OCI-LY3 (cell line): ENCODE data around the gene IL21R.

Experiments used
- H2AFZ ChIP-seq: fragments of 200-600, 300-600 bp; shearing (Covaris generic); 2 replicates; pipeline ENCODE4 v1.6.0; 2014; ENCODE audit warnings: antibody characterized with exemption, low read depth, low read length
- H3K27ac ChIP-seq: fragments of 200-600, 300-600 bp; sonication (generic); 2 replicates; pipeline ENCODE4 v1.5.1; 2014; ENCODE audit warnings: mild to moderate bottlenecking, low read length, moderate library complexity, mixed read lengths
- H3K27me3 ChIP-seq: fragments of 200-600, 300-600 bp; sonication (generic); 2 replicates; pipeline ENCODE4 v1.6.1; 2014; ENCODE audit warnings: low read depth, low read length, mixed read lengths
- H3K36me3 ChIP-seq: fragments of 200-600, 300-600 bp; sonication (generic); replicated peaks from 2 replicates; pipeline ENCODE3; 2014; ENCODE audit warnings: low read depth, low read length, mixed read lengths
- H3K4me1 ChIP-seq: fragments of 300-600, 200-600 bp; sonication (generic); 2 replicates; pipeline ENCODE4 v1.6.1; 2014; ENCODE audit warnings: low read length, mixed read lengths
- H3K4me2 ChIP-seq: fragments of 200-600, 300-600 bp; sonication (generic); 2 replicates; pipeline ENCODE4 v1.6.1; 2014; ENCODE audit warnings: low read length, mixed read lengths
- H3K4me3 ChIP-seq: fragments of 300-600, 200-600 bp; sonication (generic); 2 replicates; pipeline ENCODE4 v1.5.1; 2014; ENCODE audit warnings: antibody characterized with exemption, mild to moderate bottlenecking, low read length, moderate library complexity
- H3K79me2 ChIP-seq: fragments of 300-600, 200-600 bp; shearing (Covaris generic); 2 replicates; pipeline ENCODE4 v1.6.1; 2014; ENCODE audit warnings: mild to moderate bottlenecking, low read length, mixed read lengths
- H3K9ac ChIP-seq: fragments of 300-600, 200-600 bp; shearing (Covaris generic); 2 replicates; pipeline ENCODE4 v1.6.0; 2014; ENCODE audit warnings: mild to moderate bottlenecking, low read length, moderate library complexity
- H3K9me3 ChIP-seq: fragments of 200-600, 300-600 bp; shearing (Covaris generic); 2 replicates; pipeline ENCODE4 v1.6.1; 2014; ENCODE audit warnings: low read length, mixed read lengths; ENCODE audit not compliant: insufficient read depth
- H4K20me1 ChIP-seq: fragments of 200-600, 300-600 bp; sonication (generic); 2 replicates; pipeline ENCODE4 v1.6.1; 2016; ENCODE audit warnings: low read length, mixed read lengths; ENCODE audit not compliant: insufficient read depth
- EZH2phosphoT487 ChIP-seq: fragments of 200-600 bp; shearing (Covaris generic); IDR thresholded peaks from 2 replicates; pipeline ENCODE4 v1.6.1; 2018; ENCODE audit warnings: antibody characterized with exemption, mixed run types, low read depth
- TF ChIP-seq, protein P1 (sequence below): fragments of 200-600, 300-600 bp; sonication (generic); IDR thresholded peaks from 2 replicates; pipeline ENCODE4 v1.5.1; 2014; ENCODE audit warnings: antibody characterized with exemption, low read length, low read depth

IL21R gene

GRCh38 chr16:27475561-27475960 is 73.6 kb downstream of the IL21R start:
- Histone ChIP-seq H3K9ac (no peak overlapping the region), H3K9me3 (no peaks in the 10 kb centered on the region), H2AFZ (no peak overlapping the region), H3K79me2 (no peaks in the 10 kb centered on the region), H3K27ac (no peak overlapping the region), H3K4me3 (no peak overlapping the region), H3K4me1 (no peaks in the 10 kb centered on the region), H4K20me1 (no peaks in the 10 kb centered on the region), H3K36me3 (peaks cover 28% of the 10 kb centered on the region), H3K27me3 (no peaks in the 10 kb centered on the region), H3K4me2 (no peak overlapping the region)
- no peak for TF ChIP-seq EZH2phosphoT487
- TF ChIP-seq, protein P1, sequence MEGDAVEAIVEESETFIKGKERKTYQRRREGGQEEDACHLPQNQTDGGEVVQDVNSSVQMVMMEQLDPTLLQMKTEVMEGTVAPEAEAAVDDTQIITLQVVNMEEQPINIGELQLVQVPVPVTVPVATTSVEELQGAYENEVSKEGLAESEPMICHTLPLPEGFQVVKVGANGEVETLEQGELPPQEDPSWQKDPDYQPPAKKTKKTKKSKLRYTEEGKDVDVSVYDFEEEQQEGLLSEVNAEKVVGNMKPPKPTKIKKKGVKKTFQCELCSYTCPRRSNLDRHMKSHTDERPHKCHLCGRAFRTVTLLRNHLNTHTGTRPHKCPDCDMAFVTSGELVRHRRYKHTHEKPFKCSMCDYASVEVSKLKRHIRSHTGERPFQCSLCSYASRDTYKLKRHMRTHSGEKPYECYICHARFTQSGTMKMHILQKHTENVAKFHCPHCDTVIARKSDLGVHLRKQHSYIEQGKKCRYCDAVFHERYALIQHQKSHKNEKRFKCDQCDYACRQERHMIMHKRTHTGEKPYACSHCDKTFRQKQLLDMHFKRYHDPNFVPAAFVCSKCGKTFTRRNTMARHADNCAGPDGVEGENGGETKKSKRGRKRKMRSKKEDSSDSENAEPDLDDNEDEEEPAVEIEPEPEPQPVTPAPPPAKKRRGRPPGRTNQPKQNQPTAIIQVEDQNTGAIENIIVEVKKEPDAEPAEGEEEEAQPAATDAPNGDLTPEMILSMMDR, result no peak

- Histone ChIP-seq H3K4me1 (no peaks in the 10 kb centered on the region), H3K36me3 (peaks cover 26% of the 10 kb centered on the region), H3K79me2 (no peaks in the 10 kb centered on the region), H2AFZ (no peak overlapping the region), H3K4me3 (no peak overlapping the region), H3K4me2 (no peak overlapping the region), H3K27ac (no peak overlapping the region), H3K27me3 (no peaks in the 10 kb centered on the region), H3K9ac (no peak overlapping the region), H3K9me3 (no peaks in the 10 kb centered on the region), H4K20me1 (no peaks in the 10 kb centered on the region)
- no peak for TF ChIP-seq EZH2phosphoT487
- TF ChIP-seq, protein P1, result no peak
These were observed 74.3 kb downstream of the IL21R start for GRCh38 chr16:27476240-27476639.

DNA sequence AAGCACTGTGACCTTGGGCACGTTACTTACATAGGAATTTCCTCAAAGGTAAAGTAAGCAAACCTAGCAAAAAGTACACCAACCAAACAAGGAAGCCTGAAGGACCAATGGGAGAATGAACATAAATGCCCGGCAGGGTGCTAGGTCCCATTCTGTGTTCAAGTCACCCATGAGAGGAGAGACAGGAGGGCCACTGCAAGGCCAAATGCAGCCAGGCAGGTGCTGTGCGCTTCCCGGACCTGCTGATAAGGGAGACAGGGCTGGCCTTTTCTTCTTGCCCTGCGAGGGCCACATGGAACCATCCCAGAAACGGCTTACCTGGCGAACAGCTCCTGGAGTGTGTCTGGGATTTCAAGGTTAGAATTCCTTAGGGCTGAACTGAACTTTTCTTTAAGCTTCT is 78.8 kb downstream of the IL21R start:
- Histone ChIP-seq H3K9ac (no peak overlapping the region), H3K27ac (no peak overlapping the region), H3K4me1 (no peaks in the 10 kb centered on the region), H3K9me3 (no peaks in the 10 kb centered on the region), H3K27me3 (no peaks in the 10 kb centered on the region), H2AFZ (no peak overlapping the region), H3K36me3 (peaks cover 58% of the 10 kb centered on the region), H3K79me2 (no peaks in the 10 kb centered on the region), H4K20me1 (no peaks in the 10 kb centered on the region), H3K4me2 (no peak overlapping the region), H3K4me3 (no peak overlapping the region)
- TF ChIP-seq EZH2phosphoT487, result no peak
- TF ChIP-seq, protein P1, result no peak

DNA sequence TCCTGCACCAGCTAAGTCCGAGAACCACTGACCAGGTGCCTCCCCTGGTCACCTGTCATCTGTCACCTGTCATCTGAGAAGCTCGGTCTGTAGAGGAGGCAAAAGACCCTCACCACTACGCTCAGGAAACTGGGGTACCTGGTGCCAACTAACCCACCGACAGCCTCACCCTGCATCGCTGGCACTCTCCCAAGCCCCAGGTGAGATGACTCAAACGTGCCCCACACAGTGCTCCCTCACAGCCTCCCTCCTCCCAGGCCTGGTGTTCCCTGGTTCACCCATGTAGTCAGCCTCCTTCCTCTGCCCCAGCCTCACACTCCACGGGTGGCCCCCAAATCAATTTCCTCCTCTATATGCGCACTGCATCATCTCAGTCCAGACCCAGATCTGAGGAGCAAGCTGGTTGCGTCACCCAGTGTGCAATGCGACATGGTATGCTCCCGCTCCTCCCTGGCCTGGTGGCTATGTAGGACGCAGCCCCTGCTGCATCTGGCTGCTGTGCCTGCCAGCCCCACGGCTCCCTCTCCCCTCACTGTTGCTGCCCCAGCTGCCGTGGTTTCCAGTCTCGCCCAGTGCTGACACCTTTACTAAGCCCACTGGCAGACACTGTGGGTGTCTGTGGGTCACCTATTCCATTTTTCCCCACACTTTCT is 79.4 kb downstream of the IL21R start:
- Histone ChIP-seq H3K36me3 (peaks cover 63% of the 10 kb centered on the region), H3K9ac (no peak overlapping the region), H4K20me1 (no peaks in the 10 kb centered on the region), H2AFZ (no peak overlapping the region), H3K4me2 (no peak overlapping the region), H3K4me1 (no peaks in the 10 kb centered on the region), H3K79me2 (no peaks in the 10 kb centered on the region), H3K9me3 (no peaks in the 10 kb centered on the region), H3K27ac (no peak overlapping the region), H3K4me3 (no peak overlapping the region), H3K27me3 (no peaks in the 10 kb centered on the region)
- no peak for TF ChIP-seq EZH2phosphoT487
- TF ChIP-seq, protein P1, result no peak
